Skeletal muscle satellite cell (primary cell): ENCODE measurements around the gene SLC25A45.

Source experiments
- H3K27me3 ChIP-seq: 2 replicates; pipeline ENCODE4 v1.7.0; 2013; ENCODE audit warnings: low read length; ENCODE audit not compliant: control insufficient read depth, insufficient read depth
- H3K36me3 ChIP-seq: 2 replicates; pipeline ENCODE4 v1.7.0; 2013; ENCODE audit warnings: mild to moderate bottlenecking, control low read depth, low read length; ENCODE audit not compliant: insufficient read depth
- H3K4me1 ChIP-seq: 2 replicates; pipeline ENCODE4 v1.7.0; 2013; ENCODE audit warnings: low read length; ENCODE audit not compliant: control insufficient read depth, insufficient read depth
- H3K4me2 ChIP-seq: 2 replicates; pipeline ENCODE4 v1.7.0; 2013; ENCODE audit warnings: mild to moderate bottlenecking, low read length
- H3K4me3 ChIP-seq: 2 replicates; pipeline ENCODE4 v1.7.0; 2013; ENCODE audit warnings: low read length
- H3K9ac ChIP-seq: 2 replicates; pipeline ENCODE4 v1.7.0; 2013; ENCODE audit warnings: mild to moderate bottlenecking, low read depth, low read length, moderate library complexity
- H3K9me3 ChIP-seq: replicated peaks from 2 replicates; pipeline ENCODE4 v1.7.0; 2013; ENCODE audit warnings: mild to moderate bottlenecking, control low read depth, low read length

Gene SLC25A45

GRCh38 chr11:65390996-65391395 is 8.6 kb upstream of the SLC25A45 start:
- peak overlapping the region; percentile 97 for H3K4me2 ChIP-seq
- H3K4me1 ChIP-seq = peaks cover 44% of the 10 kb centered on the region
- peak overlapping the region; percentile 98 for H3K4me3 ChIP-seq
- peak overlapping the region; percentile 77 for H3K9ac ChIP-seq
- no peaks in the 10 kb centered on the region for H3K9me3 ChIP-seq
- H3K36me3 ChIP-seq = peaks cover 48% of the 10 kb centered on the region
- H3K27me3 ChIP-seq = no peaks in the 10 kb centered on the region

GRCh38 chr11:65390099-65390941 is 7.9 kb upstream of the SLC25A45 start:
- H3K9ac ChIP-seq = peak overlapping the region; percentile 77
- H3K4me2 ChIP-seq = peak overlapping the region; percentile 97
- H3K36me3 ChIP-seq = peaks cover 41% of the 10 kb centered on the region
- peaks cover 47% of the 10 kb centered on the region for H3K4me1 ChIP-seq
- H3K27me3 ChIP-seq = no peaks in the 10 kb centered on the region
- H3K4me3 ChIP-seq = peak overlapping the region; percentile 98
- H3K9me3 ChIP-seq = no peaks in the 10 kb centered on the region

DNA sequence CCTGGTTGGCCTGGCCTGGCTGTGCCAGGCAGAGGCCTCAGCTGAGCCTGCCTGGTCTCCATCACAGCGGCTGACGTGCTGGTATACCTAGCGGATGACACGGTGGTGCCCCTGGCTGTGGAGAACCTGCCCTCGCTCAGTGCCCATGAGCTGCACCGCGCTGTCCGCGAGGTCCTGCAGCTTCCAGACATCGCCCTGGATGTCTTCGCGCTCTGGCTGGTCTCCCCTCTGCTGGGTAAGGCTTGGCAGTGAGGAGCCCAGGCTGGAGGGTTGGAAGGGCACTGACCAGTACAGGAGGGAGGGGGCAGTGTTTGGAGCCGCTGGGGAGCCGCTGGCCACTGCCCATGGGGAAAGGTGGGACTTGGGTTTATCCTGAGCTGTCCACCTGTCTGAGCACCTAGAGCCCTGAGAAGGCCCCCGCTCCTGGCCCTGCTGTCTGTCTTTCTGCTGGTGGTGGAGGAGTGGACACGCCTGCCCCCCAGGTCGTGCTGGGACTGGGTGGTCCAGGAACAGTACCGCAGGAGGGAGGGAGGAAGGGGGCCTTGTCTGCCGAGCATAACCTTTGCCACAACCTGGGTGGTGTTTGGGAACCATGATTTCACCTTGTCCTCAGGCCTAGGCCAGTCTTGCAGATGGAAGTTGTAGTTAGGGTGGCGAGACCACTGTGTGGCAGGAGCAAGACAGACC is 7.0 kb upstream of the SLC25A45 start:
- peak overlapping the region; percentile 97 for H3K4me2 ChIP-seq
- H3K4me3 ChIP-seq = peak overlapping the region; percentile 98
- H3K9me3 ChIP-seq = no peaks in the 10 kb centered on the region
- H3K9ac ChIP-seq = peak overlapping the region; percentile 77
- H3K4me1 ChIP-seq = peaks cover 56% of the 10 kb centered on the region
- H3K36me3 ChIP-seq = peaks cover 37% of the 10 kb centered on the region
- no peaks in the 10 kb centered on the region for H3K27me3 ChIP-seq

DNA sequence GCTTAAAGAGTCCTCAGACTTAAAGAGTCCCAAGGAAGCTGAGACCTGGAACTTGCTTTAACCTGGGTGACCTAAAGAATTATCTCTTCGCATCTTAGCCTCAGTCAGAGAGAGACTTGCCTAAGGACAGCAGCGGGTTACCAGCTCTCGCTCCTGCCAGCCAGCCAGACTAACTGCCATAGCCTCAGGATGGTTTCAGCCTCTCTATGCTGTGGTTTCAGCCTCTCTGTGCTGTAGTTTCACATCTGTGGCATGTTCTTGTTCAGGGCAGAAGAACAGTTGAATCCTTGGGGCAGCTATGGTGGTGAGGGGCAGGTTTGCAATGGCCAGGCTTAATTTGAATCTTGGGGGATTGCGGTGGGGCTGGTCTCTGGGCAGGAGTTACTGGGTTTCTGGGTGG is 6.3 kb upstream of the SLC25A45 start:
- Histone ChIP-seq H3K9ac (peak overlapping the region; percentile 77), H3K9me3 (no peaks in the 10 kb centered on the region), H3K4me1 (peaks cover 63% of the 10 kb centered on the region), H3K4me2 (peak overlapping the region; percentile 97), H3K36me3 (peaks cover 32% of the 10 kb centered on the region), H3K4me3 (peak overlapping the region; percentile 98), H3K27me3 (no peaks in the 10 kb centered on the region)

DNA sequence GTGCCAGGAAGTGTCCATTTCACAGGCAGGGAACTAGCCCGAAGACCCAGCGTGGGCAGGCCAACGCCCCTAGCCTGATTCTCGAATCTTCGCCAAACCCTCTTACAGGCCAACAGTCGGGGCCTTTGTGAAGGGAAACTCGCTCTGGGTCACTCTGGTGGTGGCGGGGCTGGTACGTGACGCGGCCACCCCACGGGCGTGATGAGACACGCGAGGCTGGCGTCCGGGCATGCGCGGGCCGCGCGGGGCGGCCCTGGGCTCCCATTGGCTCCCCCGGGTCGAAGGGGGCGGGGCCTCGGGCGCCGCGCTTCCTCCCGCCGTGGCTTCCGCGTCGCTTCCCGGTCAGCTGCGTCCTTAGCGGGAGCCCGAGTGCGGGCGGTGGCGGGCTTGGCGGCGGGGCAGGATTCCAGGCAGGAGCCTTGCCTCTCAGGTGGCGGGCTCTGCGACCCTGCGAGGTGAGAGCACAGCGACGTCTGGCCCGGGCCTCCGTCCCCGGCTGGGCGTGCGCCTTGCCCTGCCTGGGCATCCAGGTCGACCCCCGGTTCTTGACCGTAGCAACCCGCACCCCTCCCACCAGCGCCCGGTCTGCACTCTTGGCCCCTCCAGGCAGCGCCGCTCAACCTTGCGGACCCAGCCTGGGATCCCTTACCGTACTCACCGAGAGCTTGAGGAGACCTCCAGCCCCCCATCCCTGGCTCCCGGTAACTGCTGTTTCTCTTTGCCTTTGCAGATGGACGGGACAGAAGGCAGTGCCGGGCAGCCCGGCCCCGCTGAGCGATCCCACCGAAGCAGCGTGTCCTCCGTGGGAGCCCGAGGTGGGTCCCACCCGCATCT is 4.1 kb upstream of the SLC25A45 start, which contains the start of gene FRMD8:
Gene FRMD8, plus strand, starts transcription at position 331 of the 834 bp plus-strand sequence. Its CDS starts 400 bp downstream, at position 731.
- Histone ChIP-seq H3K4me3 (peak within 1 kb of the TSS; percentile 98), H3K27me3 (no peaks in the 10 kb centered on the region), H3K4me1 (peaks cover 80% of the 10 kb centered on the region), H3K36me3 (peaks cover 10% of the 10 kb centered on the region), H3K4me2 (peak within 1 kb of the TSS; percentile 97), H3K9ac (peak within 1 kb of the TSS; percentile 98), H3K9me3 (no peaks in the 10 kb centered on the region)

DNA sequence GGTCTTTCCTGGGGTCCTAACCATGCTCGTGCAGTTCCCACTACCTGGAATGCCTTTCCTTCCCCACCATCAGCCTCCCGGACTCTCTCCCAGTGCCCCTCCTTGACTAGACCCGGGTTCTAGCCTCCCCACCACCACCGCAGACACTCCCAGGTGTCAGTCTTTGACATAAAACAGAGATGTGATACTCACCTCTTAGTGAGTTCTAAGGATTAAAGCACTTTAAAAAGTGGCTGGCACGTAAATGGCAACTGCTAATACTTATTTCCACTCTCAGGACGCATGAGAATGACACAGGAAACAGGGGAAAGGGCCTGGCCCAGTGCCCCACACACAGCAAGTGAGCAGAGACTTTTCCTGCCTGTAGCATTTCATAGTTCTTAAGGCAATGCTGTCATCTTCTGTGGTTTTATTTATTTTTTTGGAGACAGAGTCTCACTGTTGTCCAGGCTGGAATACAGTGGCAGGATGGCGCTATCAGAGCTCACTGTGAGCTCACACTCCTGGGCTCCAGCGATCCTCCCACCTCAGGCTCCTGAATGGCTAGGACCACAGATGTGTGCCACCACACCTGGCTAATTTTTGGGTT is 1.9 kb upstream of the SLC25A45 start:
- H3K4me1 ChIP-seq = peaks cover 63% of the 10 kb centered on the region
- H3K4me2 ChIP-seq = no peak overlapping the region
- no peaks in the 10 kb centered on the region for H3K9me3 ChIP-seq
- peaks cover 3% of the 10 kb centered on the region for H3K36me3 ChIP-seq
- no peak overlapping the region for H3K4me3 ChIP-seq
- H3K9ac ChIP-seq = peak overlapping the region; percentile 35
- H3K27me3 ChIP-seq = no peaks in the 10 kb centered on the region

- Histone ChIP-seq H3K9me3 (no peaks in the 10 kb centered on the region), H3K4me1 (peaks cover 57% of the 10 kb centered on the region), H3K4me2 (no peak overlapping the region), H3K36me3 (peaks cover 3% of the 10 kb centered on the region), H3K9ac (peak overlapping the region; percentile 35), H3K4me3 (no peak overlapping the region), H3K27me3 (no peaks in the 10 kb centered on the region)
Observed at GRCh38 chr11:65383778-65384177, 1.3 kb upstream of the SLC25A45 start.

DNA sequence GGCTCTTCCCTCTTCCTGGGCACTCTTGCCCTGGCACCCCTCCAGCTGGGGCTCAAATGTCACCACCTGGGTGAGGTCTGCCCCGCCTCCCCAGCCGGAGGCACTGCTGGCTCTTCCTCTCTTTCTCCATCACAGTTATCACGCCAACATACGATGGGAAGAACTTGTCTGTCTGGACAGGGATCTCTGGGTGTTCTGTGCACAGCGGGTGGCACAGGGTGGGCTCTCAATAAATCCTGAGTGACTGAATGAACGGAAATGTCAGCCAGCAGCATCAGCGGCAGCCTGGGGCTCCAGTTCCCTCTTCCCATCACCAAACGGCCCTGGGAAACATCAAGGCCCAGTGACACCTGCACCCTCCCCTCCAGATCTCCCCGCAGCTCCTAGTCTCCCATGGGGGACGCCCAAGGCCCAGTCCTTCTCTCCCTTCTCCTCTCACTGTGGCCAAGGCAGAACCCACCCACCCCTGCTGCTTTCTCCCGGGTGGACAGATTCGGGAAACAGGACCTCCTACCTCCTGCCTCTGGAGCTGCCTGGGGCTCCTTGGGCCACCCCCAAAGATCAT is 440 bp upstream of the SLC25A45 start:
- H3K9me3 ChIP-seq = no peaks in the 10 kb centered on the region
- no peaks in the 10 kb centered on the region for H3K27me3 ChIP-seq
- peak overlapping the region; percentile 82 for H3K9ac ChIP-seq
- peak overlapping the region; percentile 48 for H3K4me3 ChIP-seq
- peaks cover 48% of the 10 kb centered on the region for H3K4me1 ChIP-seq
- peak overlapping the region; percentile 78 for H3K4me2 ChIP-seq
- H3K36me3 ChIP-seq = no peaks in the 10 kb centered on the region

- peaks cover 45% of the 10 kb centered on the region for H3K4me1 ChIP-seq
Observed at GRCh38 chr11:65381716-65382032, 772 bp downstream of the SLC25A45 start.

DNA sequence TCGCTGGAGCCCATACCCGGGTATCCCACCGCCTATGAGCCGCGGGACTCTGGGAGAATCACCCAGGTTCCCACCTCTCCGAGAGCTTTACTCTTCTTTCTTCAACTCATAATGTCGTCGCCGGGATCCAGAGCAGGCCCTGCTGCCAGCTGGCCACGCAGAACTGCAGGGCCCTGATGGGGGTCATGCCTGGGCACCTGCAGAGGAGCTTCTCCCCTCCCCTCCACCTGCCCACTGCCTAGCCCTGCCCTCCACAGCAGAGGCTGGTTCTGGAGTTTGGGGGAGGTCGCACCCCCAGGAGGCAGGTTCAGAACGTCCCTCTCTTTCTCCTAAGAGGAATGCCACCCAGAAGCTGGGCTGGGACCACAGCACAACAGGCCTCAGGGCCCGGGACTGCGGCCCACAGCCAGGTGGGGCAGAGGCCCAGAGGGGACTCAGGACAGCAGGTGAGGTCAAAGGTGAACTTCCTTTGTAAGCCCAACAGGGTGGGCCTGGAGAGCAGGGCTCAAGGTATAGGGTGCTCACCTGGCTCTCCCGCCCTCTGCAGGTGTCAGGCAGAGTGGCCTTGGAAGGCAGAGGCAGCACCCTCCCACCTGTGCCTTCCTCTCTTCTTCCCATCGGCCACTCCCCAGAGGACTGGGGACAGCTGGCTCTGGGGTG is 1.9 kb downstream of the SLC25A45 start:
- Histone ChIP-seq H3K4me1 (peaks cover 40% of the 10 kb centered on the region), H3K36me3 (no peaks in the 10 kb centered on the region), H3K9ac (no peak overlapping the region), H3K4me3 (no peak overlapping the region), H3K9me3 (no peaks in the 10 kb centered on the region), H3K27me3 (no peaks in the 10 kb centered on the region), H3K4me2 (no peak overlapping the region)

More at GRCh38 chr11:65381716-65382032, 772 bp downstream of the SLC25A45 start:
- peak overlapping the region; percentile 94 for H3K9ac ChIP-seq
- H3K27me3 ChIP-seq = no peaks in the 10 kb centered on the region
- H3K9me3 ChIP-seq = no peaks in the 10 kb centered on the region
- H3K4me3 ChIP-seq = peak overlapping the region; percentile 63
- peak overlapping the region; percentile 86 for H3K4me2 ChIP-seq
- H3K36me3 ChIP-seq = no peaks in the 10 kb centered on the region
